Upper lobe of left lung (tissue), 4 donors: Measurements from ENCODE around the gene PRKG1.

Experiments
- CTCF ChIP-seq, 6 experiments: fragments of 450-650 bp in 4 of 6; fragments of 200-600 bp in 2 of 6; sonication (generic) in 2 of 6; IDR thresholded peaks; one replicate each; pipeline ENCODE4 v1.5.1; 2016 to 2019; ENCODE audit warnings: antibody characterized with exemption in 6 of 6
- POLR2A ChIP-seq, 4 donors: fragments of 450-650 bp; IDR thresholded peaks; one replicate each; pipeline ENCODE4 v1.5.1; 2016 to 2017; ENCODE audit warnings: antibody characterized with exemption in 4 of 4, mild to moderate bottlenecking in 2 of 4

- TF ChIP-seq CTCF (IDR thresholded peaks at IDR 0.05) (no peak), POLR2A (IDR thresholded peaks at IDR 0.05) (no peak)
These were observed 448.6 kb downstream of the PRKG1 start for GRCh38 chr10:51522858-51523257.
